CMK (cell line): ENCODE results near the gene TPST2.
"Not testable (repeated sequence)": the region's sequence is repeated elsewhere in the genome, so short reads cannot be mapped to it uniquely, and the experiment has no call there.

Experiments
- DNase-seq: peaks from one replicate; pipeline ENCODE4 v3.0.0-alpha.2; 2010; ENCODE audit warnings: low read depth

TPST2 gene

DNA sequence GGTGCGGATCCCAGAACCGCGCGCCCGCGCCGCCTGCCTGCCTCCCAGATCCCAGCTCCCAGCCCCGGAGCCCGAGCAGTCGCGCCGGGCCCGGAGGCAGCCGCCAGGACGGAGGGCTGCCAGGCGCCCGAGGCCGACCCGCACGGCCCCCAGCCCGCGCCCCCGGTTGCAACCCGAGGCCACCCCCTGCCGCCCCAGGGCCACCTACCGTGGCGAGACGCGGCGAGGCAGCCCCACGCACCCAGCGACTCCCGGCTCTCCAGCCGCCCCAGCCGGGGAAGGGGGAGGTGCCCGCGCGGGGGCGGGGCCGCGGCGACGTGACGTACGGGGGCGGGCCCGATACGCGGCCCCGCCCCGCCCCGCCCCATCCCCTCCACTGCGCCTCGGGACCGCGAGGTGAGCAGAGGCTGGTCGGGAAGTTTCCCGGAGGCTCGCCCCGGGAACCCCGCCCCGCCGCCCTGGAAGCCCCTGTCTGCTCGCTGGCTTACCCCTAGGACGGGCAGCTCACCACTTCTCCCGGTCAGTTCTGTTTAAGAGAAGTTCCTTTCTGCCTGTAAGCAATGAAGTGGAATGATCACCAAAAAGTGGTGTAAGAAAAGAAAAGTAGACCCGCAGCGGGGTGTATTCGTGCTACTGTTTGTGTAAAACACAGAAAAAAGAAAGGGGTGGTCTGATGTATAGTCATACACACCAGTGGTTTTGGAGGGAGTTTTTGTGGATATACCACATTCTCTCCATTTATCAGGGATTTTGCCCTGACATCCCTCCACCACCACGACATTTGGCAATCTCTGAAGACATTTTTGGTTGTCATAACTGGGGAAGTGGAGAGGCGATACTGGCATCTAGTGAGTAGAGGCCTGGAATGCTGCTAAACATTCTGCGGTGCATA is at the start of gene TPST2:
TPST2 (minus strand) TSS at position 288 of the 892 bp plus-strand sequence. CDS start 48,502 bp downstream, outside the sequence.
- peak; percentile 68 for DNase-seq

DNA sequence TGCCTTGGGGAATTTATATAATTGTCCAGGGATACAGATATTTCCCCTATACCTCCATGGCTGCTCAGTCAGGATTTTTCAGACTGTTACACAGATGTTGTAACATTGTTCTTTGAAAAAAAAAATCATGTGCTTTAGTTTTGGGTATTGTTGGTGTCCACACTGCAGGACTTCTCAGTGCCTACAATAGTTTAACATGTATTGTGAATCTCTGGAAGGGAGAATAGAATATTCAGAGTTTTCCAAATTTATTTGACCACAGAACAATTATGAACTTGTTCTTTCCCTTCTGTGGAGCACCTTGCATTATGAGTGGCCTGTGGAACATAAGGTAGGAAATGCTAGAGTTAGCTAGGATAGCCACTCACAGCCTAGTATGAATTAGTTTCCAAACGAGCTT is 46.4 kb upstream of the TPST2 start:
- DNase-seq: no peak

DNA sequence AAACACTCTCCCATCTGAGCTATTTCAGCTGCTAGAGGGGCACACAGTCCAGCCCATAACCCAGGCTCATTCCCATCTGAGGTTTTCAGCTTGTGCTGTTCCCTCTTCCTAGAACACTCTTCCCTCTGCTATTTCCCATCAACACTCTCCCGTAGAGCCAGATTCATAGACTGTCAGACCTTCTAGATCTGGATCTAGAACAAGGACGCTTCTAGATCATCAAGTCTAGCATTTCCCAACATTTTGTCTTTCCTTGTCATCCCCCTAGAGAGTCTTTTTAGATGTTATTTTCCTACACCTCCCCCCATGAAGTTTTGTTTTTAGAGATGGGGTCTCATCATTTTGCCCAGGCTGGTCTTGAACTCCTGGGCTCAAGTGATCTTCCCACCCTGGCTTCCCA is 45.2 kb upstream of the TPST2 start:
- DNase-seq: no peak

DNA sequence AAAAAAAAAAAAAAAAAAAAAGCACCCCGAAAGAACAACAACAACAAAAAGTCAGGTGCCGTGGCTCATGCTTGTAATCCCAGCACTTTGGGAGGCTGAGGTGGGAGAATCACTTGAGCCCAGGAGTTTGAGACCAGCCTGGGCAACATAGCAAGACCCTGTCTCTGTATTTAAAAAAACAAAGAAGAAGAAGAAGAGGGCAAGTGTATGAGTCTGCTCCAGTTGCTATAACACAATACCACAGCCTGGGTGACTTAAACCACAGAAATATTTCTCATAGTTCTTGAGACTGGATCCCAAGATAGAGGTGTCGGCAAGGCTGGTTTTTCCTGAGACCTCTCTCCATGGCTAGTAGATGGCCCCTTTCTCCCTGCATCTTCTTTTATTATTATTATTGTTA is 44.3 kb upstream of the TPST2 start:
- no peak for DNase-seq

DNA sequence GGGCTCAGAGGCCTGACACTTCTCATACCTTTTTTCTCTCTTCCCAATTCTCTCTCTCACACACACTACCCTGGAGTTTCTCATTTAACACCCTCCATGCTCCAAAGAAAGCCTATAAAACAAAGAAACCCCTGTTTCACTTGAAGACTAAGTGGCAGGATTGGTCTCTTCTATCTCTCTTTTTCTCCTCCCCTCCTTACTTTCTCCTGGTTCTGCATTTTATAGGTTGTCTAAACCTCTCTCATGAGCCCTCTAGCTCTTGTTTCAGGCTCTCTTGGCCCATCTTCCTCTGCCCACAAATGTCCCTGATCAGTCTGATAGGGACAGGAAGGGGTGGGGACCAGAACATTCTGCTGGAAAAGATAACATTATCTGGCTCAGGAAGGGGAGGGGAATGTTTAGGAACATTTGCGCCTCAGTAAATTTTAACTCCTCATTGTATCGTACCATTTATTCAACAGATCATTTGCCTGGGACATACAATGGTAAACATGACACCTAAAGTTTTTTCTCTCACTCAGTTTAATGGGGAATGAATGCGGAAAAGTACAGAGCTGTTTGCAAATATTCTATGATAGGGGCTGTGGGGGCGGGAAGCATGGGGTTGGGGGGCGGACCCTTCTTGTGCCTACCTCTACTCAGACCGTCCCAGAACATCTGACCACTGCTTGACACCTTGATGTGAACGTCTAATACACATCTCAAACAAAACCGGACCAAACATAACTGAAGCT is 42.7 kb upstream of the TPST2 start:
- peak; percentile 93 for DNase-seq

DNA sequence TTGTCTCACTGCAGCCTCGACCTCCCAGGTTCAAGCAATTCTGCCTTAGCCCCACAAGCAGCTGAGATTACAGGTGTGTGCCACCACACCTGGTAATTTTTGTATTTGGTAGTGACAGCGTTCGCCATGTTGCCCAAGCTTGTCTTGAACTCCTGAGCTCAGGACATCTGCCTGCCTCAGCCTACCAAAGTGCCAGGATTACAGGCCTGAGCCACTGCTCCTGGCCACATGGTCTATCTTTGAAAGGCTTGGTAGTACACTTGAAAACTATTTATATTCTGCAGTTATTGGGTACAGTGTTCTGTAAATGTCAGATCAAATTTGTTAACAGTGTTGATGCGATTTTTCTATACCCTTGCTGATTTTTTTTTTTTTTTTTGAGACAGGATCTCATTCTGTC is 41.4 kb upstream of the TPST2 start:
- DNase-seq: no peak

DNA sequence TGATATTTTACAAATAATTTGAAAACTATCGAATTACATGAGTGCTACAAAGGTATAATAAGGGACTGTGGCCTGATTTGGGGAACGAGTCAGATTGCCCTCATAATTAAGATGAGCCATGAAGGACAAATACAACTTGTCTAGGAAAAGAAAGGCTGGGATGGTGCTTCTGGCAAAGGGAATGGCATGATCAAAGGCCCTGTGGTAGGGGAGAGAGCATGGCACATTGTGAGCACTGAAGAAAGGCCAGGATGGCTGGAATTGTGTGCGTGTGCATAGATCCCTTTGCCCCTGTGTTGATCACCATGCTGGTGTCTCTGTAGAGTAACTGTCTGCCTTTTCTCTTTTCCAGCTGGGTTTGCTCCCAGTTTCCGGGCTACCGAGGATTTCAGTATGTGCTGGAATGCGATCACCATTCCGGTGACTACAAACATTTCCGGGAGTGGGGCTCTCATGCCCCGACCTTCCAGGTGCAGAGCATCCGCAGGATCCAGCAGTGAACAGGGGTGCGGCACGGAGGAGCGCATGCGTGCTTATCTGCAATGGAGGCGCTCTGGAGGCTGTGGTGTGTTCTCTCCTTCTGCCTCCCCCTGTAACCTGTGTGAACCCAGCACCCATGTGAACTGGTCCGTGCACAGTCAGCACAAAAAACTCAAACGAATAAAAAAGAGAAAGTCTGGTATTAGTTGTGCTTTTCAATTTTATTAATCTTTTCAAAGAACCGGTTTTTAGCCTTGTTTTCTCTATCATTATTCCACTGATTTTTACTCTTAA is 40.2 kb upstream of the TPST2 start:
- DNase-seq: no peak

DNA sequence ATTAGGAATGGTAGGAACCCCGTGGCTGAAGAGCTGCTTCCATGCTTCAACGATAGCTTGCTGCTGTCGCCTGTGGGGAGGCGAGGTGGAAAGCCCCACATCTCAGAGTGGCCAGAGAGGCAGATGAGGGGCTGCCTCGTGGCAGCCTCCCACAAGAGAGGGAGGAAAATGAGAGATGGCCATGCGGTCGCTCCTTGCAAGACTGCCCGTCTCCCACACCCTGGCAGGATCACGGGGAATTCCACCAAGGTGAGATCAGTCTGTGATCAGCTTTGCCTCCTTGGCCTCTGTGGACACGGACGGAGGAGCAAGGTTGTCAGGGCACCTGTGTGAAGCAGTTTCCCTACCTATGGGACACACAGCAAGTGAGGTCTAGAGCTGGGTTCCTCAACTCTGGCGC is 34.9 kb upstream of the TPST2 start:
- DNase-seq: no peak

DNA sequence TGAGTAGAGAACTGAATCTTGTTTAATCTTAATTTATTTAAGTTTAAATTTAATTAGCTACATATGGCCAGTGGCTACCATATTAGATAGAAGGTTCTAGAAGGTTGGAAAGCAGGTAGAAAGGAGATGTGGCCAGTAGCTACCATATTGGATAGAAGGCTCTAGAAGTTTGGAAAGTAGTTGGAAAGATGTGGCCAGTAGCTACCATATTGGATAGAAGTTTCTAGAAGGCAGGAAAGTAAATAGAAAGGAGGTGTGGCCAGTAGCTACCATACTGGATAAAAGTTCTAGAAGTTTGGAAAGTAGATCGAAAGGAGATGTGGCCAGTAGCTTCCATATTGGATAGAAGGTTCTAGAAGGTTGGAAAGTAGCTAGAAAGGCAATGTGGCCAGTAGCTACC is 34.1 kb upstream of the TPST2 start:
- DNase-seq: no peak

DNA sequence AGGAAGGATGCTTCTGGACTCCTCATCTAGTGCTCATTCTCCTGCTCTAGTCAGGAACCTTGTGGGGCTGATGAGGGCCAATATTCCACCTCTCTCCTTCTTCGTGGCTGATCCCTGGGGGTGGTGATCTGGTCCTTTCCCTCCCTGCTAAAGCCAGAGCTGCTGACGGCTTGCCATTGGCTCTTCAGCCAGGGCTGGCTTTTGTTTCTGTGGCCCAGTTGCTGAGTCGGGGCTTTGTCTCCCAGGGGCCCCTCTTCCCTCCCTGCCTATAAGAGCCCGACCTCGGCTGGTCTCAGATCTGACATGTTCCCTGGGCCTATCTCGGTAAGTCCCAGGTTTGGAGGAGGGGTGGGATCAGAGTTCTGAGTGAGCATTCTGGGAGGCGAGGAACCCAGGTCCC is 31.7 kb upstream of the TPST2 start, which contains the start of gene CRYBA4:
CRYBA4 (plus strand) TSS at position 301 of the 400 bp plus-strand sequence. CDS start 634 bp downstream, outside the sequence.
- no peak for DNase-seq

DNA sequence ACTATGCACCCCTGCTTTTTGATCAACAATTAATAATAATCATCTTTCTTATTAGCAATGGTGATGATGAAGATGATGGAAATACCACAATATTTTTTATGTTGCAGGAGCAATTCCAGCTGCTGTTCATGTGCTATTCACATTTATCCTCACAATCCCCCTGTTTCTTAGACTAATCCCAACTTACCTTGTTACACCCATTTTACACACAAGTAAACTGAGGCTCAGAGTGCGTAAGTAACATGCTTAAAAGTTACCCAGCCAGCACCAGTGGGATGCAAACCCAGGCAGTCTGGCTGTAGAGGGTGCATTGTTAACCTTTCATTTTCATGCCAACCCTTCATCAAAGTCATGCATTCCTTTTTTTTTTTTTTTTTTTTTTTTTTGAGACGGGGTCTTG is 30.3 kb upstream of the TPST2 start:
- DNase-seq: no peak

DNA sequence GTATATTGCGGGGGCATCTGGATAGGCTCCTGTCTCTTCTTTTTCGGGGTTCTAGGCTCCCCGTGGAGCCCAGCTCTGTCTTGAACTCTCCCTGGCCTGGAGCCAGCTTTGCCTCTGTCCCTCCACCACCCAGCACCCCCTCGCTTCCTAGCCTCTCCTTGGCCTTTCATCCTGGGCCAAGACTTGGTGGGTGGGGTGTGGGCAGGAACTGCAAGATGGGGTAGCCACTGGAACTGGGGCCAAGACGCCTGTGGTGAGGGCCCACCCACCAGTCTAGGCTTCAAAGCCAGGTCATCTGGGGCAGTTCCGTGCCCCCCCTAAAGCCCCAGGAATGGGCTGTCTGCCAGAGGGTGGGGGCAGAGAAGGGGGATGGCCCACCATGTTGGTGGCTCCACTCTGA is 29.6 kb upstream of the TPST2 start:
- no peak for DNase-seq

DNA sequence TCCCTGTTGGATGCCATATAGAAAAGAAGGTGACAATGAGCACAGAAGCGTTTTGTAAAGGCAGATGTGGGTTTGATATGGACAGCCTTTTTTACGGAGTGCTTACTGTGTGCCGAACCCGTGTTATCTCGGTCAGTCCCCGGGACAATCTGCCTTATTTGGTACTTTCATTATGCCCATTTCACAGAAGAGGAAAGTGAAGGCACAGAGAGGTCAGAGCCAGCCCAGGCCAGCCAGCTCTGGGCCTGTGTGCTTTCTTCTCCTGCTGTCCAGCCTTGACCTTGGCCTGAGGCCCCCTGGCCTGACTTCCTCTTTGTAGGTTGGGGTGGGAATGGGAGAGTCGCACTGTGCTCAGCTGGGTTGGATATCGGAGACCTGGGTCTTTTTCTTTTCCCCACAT is 28.5 kb upstream of the TPST2 start:
- no peak for DNase-seq

DNA sequence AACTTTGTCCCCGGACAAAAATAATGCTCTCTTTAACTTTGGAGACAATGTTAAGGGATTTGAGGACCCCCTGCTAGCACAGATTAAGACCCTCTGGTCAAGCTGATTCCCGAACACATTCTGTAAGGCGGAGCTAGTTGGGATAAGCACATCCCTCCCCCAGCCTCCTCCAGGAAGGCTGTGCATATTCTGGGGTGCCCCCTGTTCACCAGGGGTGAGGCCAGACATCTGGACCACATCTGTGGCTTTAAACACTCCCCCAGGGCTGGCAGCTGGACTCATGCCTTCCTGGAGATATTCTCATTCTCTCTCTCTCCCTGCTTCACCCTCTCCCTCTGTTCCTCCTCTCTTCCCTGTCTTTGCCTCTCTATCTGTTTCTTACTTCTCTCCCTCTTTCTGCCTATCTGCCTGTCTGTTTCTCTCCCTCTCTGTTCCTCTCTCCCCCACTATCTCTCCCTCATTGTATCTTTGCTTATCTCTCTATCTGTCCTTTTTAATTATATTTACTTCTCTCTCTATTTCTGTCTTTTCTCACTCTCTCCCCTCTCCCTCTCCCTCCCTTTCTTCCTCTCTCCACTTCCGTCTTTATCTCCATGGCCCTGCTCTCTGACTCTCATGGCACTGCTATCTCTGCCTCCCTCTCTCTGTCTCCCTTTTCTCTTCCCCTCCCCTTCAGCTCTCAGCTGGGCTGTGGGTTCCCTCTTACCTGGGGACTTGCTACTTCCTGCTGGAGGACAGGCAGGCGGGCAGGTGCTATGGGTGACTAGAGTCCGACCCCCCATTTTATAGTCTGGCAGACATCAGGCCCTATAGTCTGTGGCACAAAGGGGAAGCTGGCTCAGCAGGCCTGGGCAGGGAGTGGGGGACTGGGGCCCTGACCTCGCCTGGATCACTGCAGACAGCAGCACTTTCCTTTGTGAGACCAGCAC is 27.6 kb upstream of the TPST2 start, which contains the start of gene CRYBB1:
CRYBB1 (minus strand) TSS at position 757 of the 929 bp plus-strand sequence. CDS start 1,708 bp downstream, outside the sequence.
- DNase-seq: no peak

DNA sequence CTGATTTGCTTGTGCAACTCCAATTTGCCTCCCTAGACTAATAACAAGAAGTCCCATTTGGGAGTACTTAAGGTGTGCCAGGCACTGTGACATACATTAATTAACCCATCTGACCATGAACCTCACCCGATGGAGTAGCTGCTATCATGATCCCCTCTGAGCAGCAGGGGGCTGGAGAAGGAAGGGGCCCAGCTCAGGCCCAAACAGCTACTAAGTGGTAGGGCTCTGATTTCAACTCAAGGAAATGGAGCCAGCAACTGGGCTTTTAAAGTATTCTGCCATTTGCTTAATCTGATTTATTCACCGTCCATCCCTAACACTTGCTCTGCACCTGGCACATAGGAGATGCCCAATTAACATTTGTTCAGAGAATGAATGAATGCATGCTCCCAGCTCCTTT is 26.7 kb upstream of the TPST2 start:
- no peak for DNase-seq

DNA sequence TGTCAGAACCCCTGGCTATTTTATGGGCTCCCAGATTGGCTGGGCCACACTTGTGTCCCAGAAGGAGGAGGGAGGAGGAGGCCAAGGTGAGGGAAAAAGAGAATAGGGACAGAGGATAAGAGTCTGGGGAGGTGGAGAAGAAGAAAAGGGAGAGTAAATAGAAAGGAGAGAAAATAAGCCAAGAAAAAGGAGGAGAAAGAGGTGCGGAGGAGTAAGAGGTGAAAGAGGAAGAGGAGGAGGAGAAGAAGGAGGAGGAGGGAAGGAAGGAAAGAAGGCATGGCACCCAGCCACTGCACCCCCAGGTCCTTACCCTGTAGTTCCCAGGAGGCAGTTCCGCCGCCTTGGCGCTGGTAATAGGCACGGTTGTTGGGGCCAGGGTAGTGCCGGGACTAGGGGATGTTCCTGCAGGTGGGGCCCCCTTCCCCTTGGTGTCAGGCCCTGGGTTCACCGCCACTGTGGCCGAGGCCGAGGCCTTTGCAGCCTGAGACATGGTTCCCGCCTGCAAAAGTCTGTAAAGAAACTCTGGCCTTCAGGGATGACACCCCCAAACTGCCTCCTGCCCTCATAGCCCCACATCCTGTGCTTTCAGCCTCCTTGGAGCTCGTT is 26.0 kb upstream of the TPST2 start:
- no peak for DNase-seq

DNA sequence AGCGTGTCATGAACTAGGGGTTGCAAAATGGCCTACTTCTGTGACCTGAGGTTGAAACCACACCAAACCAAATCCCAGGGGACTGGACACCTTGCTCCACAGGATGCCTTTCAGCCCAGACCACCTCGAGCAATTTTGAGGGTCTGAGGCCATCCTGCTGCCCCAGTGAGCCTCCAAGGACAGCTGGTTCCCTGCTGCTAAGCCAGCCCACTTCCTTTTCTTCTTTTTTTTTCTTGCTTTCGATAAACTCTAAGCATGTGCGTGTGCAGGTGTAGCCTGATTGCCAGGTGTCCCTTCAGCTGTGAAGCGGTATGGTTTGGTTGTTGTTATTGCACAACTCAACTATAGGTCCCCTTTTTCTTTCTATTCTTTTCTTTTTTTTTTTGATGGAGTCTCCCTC is 25.2 kb upstream of the TPST2 start:
- no peak for DNase-seq

DNA sequence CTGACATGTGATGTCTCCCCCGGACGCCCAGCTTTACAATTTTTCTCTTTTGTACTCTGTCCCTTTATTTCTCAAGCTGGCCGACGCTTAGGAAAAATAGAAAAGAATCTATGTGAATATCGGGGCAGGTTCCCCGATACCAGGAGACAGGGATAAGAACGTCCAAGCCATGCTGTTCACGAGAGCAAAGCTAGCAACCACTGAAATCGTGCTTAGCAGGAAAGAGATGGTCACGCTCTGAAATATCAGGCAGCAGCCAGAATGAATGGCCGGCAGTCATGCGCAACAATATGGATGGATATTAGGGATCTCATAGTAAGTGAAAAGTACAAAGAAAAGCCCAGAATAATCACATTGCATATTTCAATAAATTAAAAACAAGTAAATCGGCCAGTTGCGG is 24.4 kb upstream of the TPST2 start:
- no peak for DNase-seq

DNA sequence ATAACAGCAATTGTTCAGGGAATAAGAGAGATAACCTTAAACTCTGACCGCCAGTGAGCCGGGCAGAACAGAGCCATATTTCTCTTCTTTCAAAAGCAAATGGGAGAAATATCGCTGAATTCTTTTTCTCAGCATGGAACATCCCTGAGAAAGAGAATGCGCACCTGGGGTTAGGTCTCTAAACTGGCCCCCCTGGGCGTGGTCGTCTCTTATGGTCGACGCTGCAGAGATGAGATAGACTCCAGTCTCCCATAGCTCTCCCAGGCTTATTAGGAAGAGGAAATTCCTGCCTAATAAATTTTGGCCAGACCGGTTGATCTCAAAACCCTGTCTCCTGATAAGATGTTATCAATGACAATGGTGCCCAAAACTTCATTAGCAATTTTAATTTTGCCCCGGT is 23.8 kb upstream of the TPST2 start:
- DNase-seq: not testable (repeated sequence)

DNA sequence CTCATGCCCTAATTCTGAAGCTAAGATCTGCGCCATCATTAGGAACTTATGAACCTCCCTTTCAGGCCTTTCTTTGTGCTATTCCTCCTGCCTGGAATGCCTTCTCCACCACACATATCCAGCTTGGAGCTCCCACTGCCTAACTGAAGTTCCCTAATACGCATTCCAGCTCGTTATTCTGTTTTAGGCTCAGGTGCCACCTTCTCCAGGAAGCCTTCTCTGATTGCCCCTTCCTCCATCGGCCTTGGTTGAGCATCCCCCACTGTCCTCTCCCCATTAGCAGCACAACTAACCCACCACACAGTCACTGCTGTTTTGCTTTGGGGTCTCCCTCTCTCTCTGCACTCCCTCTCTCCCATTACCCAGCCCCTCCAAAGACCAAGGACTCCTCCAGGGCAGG is 22.7 kb upstream of the TPST2 start:
- no peak for DNase-seq

DNA sequence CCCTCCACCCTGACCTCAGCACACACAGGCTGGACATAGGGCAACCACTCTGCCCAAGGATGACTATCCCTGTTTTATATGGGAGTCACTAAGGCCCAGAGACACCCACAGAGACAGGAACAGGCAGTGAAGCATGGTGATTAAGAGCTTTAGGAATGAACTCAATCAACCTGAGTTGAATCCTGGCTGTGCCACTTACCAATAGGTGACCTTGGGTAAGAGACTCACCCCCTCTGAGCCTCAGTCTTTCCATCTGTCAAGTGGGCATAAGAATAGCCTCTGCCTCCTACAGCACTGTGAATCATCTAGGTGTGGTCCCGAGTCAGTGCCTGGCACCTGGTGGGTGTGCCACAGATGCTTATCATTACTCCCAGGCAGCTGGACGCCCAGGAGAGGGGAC is 21.1 kb upstream of the TPST2 start:
- no peak for DNase-seq
